ENCODE data around the gene TXLNB.

TXLNB gene

DNA sequence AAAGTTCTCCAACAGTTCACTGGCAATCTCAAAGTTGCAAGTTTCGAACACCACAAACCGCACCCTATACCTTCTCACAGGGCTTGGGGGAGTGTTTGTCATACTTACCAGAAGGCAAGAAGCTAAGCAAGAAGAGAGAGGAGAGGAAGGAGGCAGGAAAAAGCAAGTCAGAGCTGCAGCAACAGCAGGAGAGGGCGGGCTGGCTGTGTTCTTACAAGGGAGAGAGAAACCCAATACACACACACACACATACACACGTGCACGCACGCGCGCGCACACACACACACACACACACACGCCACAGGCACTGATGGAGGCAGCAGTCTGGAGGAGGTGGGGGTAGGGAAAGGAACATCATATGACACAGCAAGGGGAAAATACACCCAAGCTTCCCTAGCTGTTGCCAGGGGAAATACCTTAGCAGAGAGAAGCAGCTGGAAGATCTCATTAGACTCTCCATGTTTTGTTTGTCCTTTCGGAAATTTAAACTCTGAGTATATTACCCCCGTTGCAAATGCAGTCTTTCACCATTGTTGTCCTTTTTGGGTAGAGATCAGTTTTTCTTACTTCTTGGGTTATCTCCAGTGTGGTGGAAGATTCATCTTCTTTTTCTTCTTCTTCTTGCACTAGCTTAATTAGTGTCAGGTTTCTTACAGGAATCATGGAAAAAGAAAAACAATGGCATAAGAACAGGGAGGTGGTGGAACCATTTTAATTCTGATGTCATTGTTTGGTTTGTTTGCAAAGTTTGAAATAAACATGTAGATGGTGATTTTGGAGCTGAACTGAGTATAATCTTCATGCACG is at the start of gene TXLNB:
TSS of gene TXLNB (minus strand) at position 186 of the 807 bp plus-strand sequence. CDS start 3,099 bp downstream, outside the sequence.
- peak; percentile 93 for DNase-seq

- no peak for DNase-seq
Observed at GRCh38 chr6:139341060-139341459, 49.3 kb upstream of the TXLNB start.

GRCh38 chr6:139338795-139339194 is 47.0 kb upstream of the TXLNB start:
- no peak for DNase-seq

DNA sequence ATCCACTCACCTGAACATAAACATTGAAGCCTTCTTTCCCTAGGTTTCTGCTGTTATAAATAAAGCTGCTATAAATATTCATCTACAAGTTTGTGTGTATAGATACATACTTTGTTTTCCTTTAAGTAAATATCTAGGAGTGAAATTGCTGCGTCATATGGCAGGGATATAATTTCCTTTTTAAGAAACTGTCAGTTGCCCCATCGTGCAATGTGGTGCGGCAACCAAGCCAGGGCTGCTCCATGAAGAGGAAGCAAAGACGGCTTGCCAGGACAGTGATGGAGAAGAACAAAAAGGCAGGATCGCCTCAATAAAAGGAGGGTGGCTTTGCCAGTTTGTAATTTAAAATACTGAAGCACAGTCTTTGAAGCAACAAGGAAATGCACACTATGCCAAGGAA is 46.0 kb upstream of the TXLNB start:
- DNase-seq = peak; percentile 60

DNA sequence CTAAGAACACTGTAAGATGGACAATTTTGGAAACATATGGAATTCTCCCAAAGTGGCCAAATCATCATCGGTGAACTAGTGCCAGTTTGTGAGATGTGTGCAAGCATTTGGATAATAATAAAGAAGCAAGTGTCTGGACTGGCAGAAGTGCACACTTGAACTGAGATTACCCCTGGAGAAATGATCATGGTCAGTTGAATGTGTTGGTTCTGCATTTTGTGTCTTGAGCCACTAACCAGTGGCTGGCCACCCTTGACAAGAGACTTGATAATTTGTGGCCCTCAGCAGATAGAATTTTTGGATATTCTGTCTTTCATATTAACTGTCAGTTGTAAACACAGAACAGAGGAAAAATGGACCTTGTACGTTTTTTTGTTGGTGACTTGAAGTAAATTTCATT is 45.2 kb upstream of the TXLNB start:
- peak; percentile 42 for DNase-seq

GRCh38 chr6:139336488-139336887 is 44.7 kb upstream of the TXLNB start:
- DNase-seq = no peak

- DNase-seq = no peak
Observed at GRCh38 chr6:139335447-139336210, 43.8 kb upstream of the TXLNB start.

DNA sequence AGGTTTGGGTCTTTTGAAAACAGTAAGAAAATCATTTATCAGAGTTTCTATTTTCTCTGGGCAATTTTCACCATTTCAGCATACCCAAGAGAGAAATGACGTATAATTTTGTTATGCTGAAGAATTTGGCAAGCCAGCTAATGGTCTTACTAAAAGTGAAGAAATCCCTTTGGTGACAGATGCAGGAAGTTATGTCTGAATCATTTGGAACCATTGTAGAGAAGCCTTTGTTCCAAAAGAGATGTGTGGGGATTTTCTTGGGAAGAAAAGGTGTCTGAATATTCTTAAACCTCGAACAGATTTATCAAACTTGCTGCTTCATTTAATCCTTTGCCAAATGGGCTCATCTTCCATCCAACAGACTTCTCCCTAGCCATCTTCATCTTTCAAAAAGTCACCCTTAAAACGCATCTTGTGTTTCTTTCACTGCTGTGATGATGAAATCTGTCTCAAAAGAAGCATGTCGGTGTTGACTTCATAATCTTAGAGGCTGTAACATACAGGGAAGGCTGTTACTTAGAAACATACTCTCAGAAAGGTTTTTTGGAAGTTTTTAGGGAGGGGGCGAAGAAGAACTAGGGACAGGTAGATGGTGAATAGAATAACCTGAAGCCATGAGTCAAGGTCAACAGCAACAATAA is 43.1 kb upstream of the TXLNB start:
- no peak for DNase-seq

GRCh38 chr6:139330826-139331500 is 39.2 kb upstream of the TXLNB start:
- DNase-seq = no peak

- DNase-seq = no peak
Observed at GRCh38 chr6:139330306-139330705, 38.5 kb upstream of the TXLNB start.

GRCh38 chr6:139329224-139329623 is 37.4 kb upstream of the TXLNB start:
- no peak for DNase-seq

DNA sequence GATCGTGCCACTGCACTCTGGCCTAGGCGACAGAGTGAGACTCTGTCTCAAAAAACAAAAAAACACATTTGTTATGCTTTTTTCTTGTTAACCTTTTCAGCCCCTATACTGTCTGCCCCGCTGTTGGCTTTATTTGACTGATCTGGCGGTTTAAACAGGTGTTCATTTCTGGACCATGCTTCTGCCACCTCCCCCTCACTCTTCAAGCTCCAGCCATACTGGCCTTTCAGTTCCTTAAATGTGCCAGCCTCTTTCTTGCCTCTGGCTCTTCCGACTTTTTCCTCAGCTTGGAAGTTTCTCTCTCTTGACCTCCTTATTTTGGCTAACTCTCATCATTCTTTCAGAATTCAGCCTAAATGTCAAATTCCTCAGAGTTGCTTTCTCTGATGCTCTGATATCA is 35.2 kb upstream of the TXLNB start:
- no peak for DNase-seq

DNA sequence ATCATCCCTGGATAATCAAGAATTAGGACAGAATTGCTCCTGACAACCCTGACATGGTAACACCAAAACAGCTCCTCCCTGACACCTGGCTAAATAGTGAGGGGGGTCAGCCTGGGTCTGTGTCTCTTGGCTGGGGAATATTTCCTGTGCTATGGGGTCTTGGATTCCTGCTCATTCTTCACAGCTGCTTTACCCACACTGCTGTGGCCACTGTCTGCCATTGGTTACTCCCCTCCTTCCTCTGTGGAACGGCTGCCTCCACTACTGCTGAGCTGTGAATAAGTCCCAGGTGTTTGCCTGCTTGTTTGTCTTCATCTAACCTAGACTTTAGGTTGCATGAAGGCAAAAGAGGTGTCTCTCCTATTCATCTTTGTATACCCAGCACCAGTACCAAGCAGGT is 33.9 kb upstream of the TXLNB start:
- no peak for DNase-seq

- DNase-seq = peak; percentile 87
Observed at GRCh38 chr6:139325125-139325524, 33.3 kb upstream of the TXLNB start.

GRCh38 chr6:139324301-139324555 is 32.4 kb upstream of the TXLNB start:
- DNase-seq = no peak

GRCh38 chr6:139323511-139324300 is 31.9 kb upstream of the TXLNB start:
- peak; percentile 68 for DNase-seq

- DNase-seq = no peak
Observed at GRCh38 chr6:139320081-139320480, 28.3 kb upstream of the TXLNB start.

GRCh38 chr6:139316622-139317317 is 25.0 kb upstream of the TXLNB start:
- no peak for DNase-seq

DNA sequence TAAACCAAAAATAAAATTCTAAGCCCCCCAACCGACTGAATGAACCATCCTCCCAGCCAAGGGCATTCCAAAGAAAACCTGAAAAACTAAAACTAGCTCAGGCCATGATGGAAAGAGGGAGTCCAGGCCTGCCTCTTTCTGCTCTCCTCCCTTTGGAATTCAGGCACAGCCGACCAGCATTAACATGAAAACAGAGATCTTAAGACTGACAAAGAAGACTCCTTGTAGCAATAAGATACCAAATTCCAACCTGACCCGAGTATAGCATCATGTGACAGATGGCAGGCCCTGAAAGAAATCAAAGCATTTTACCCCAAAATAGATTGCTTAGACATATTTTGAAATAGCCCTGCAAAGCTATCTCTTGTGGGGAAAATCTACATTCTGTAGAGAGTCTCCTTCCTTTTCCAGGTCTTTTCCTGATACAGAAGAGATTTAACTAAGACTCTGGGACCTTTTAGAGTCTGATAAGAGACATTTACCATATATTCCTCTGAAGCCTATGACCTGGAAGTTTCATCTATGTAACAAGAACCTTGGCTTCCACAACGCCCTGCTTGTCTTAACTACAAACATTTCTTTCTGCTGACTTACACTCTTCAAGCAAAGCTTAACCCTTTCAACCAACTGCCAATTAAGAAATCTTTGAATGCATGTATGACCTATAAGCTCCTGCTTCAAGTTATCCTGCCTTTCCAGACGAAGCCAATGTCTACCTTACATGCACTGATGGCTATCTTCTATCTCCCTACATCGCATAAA is 22.2 kb upstream of the TXLNB start:
- DNase-seq = no peak

GRCh38 chr6:139313229-139313628 is 21.4 kb upstream of the TXLNB start:
- DNase-seq = no peak

GRCh38 chr6:139311831-139312230 is 20.0 kb upstream of the TXLNB start:
- no peak for DNase-seq

Data from OCI-M1 (cell line).